Esophagus squamous epithelium (tissue), 5 donors: ENCODE measurements around the gene NOX3. TPM values are rescaled to one million over a fixed set of nuclear protein-coding genes. Genes with fewer than 3 reads are reported as not detected.

Experiments
- DNase-seq: peaks from one replicate; lab custom pipeline; 2025; lab: John Stamatoyannopoulos, UW
- H3K27ac ChIP-seq, 4 donors: fragments of 200-600 bp; sonication (generic); one replicate each; pipeline ENCODE4 v1.5.1; 2016 to 2019; ENCODE audit warnings: mild to moderate bottlenecking in 1 of 4
- H3K27me3 ChIP-seq, 4 donors: fragments of 200-600 bp; sonication (generic); 1 replicate in 3 of 4; 2 replicates in 1 of 4; pipeline versions ENCODE4 v1.5.1 to v1.6.0; 2017 to 2021; ENCODE audit warnings: antibody characterized with exemption in 1 of 4
- H3K36me3 ChIP-seq, 3 donors: fragments of 200-600 bp; sonication (generic); one replicate each; pipeline ENCODE4 v1.5.1; 2016 to 2019
- H3K4me1 ChIP-seq, 3 donors: fragments of 200-600 bp; sonication (generic); one replicate each; pipeline ENCODE4 v1.5.1; 2017 to 2019
- H3K4me3 ChIP-seq, 4 donors: fragments of 200-600 bp; sonication (generic); 1 replicate in 3 of 4; 2 replicates in 1 of 4; pipeline ENCODE4 v1.5.1; 2016 to 2019; ENCODE audit warnings: mild to moderate bottlenecking in 2 of 4, moderate library complexity in 1 of 4
- H3K9me3 ChIP-seq, 3 donors: fragments of 200-600 bp; sonication (generic); one replicate each; pipeline ENCODE4 v1.5.1; 2016 to 2019
- CTCF ChIP-seq, 6 experiments: fragments of 450-650 bp in 4 of 6; fragments of 200-600 bp in 2 of 6; sonication (generic) in 2 of 6; IDR thresholded peaks; one replicate each; pipeline ENCODE4 v1.5.1; 2016 to 2019; ENCODE audit warnings: antibody characterized with exemption in 6 of 6, mild to moderate bottlenecking in 4 of 6, moderate library complexity in 4 of 6
- POLR2A ChIP-seq, 4 donors: fragments of 450-650 bp; IDR thresholded peaks; one replicate each; pipeline ENCODE4 v1.6.1; 2017; ENCODE audit warnings: antibody characterized with exemption in 4 of 4, mild to moderate bottlenecking in 4 of 4, moderate library complexity in 3 of 4
- WGBS, 2 donors: methylation state at CpG; one replicate each; pipeline ENCODE4 v1.1.5; 2018; 5-methylcytosine and 5-hydroxymethylcytosine counted together
- intact Hi-C: fragments of 100-400 bp; cut with DNase I; formaldehyde crosslinking; loops from one replicate; pipeline ENCODE4 v1.15.0; 2022
- total RNA-seq, 4 donors: library from RNA; depleted of rRNA; stranded (reverse); fragments of >200 nt; gene quantifications; one replicate each; pipeline ENCODE4 v1.1.0, GENCODE V29; 2016
- donor health status: DM: yes; HTN: yes; CAD: no.

NOX3 gene
- total RNA-seq, 4 donors from 2014 or later, result not detected

DNA sequence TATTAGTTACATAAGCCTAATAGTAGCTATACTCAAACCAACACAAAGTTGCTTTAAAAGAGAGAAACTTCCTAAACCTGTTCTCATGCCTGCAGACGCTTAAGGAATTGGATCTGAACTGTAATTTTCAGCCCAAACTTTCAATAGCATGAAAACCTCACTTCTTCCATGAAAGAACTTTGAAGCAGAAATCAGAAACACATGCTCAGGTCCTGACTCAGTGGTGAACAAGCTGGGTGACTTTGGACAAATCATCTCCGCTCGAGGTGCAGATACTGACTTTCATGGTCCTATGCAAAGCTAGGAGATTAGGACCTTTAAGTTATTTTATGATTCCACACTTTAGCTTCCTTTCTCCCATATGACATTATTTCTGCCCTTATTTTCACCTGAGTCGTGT is 36.5 kb downstream of the NOX3 start:
- TF ChIP-seq CTCF (IDR thresholded peaks at IDR 0.05), result no peak
- TF ChIP-seq POLR2A (IDR thresholded peaks at IDR 0.05), result no peak
- Histone ChIP-seq H3K4me1 (peaks cover 0 to 19% (median 7%) of the 10 kb centered on the region in 3 donors), H3K36me3 (no peaks in the 10 kb centered on the region), H3K27me3 (no peaks in the 10 kb centered on the region), H3K27ac (no peak overlapping the region), H3K4me3 (no peak overlapping the region), H3K9me3 (no peaks in the 10 kb centered on the region)
- WGBS, 2 donors, result 85 to 92% methylated on average over 4 of the region's 4 CpGs
- intact Hi-C loops, result no loop called here
- no peak for DNase-seq

- WGBS, 2 donors, result 9 to 17% methylated on average over 8 to 9 of the region's 9 CpGs
- Histone ChIP-seq H3K27me3 (no peaks in the 10 kb centered on the region), H3K4me3 (peak overlapping the region in 1 of 4 donors; percentile 32), H3K36me3 (no peaks in the 10 kb centered on the region), H3K9me3 (no peaks in the 10 kb centered on the region), H3K27ac (peak overlapping the region in 3 of 4 donors; percentile 45 to 53 (median 47)), H3K4me1 (peaks cover 0 to 19% (median 7%) of the 10 kb centered on the region in 3 donors)
- no peak for DNase-seq
- intact Hi-C loops, result no loop called here
- TF ChIP-seq POLR2A (IDR thresholded peaks at IDR 0.05) (no peak), CTCF (IDR thresholded peaks at IDR 0.05) (no peak)
Measured at GRCh38 chr6:155418017-155418761, 37.5 kb downstream of the NOX3 start.

- Histone ChIP-seq H3K27ac (peak overlapping the region in 2 of 4 donors; percentile 14 to 47), H3K4me3 (peak overlapping the region in 1 of 4 donors; percentile 32)
Measured at GRCh38 chr6:155417454-155417853, 38.2 kb downstream of the NOX3 start.

GRCh38 chr6:155415953-155416352 is 39.7 kb downstream of the NOX3 start:
- WGBS, 2 donors, result 96% methylated on average over 3 of the region's 4 CpGs; no CpG with 5 or more reads in 1 of the 2 donors
- Histone ChIP-seq H3K9me3 (no peaks in the 10 kb centered on the region), H3K27ac (no peak overlapping the region), H3K36me3 (no peaks in the 10 kb centered on the region), H3K4me3 (no peak overlapping the region), H3K4me1 (peaks cover 0 to 19% (median 7%) of the 10 kb centered on the region in 3 donors), H3K27me3 (no peaks in the 10 kb centered on the region)
- no peak for DNase-seq
- intact Hi-C loops, result no loop called here
- TF ChIP-seq CTCF (IDR thresholded peaks at IDR 0.05) (no peak), POLR2A (IDR thresholded peaks at IDR 0.05) (no peak)

More at GRCh38 chr6:155417454-155417853, 38.2 kb downstream of the NOX3 start:
- Histone ChIP-seq H3K36me3 (no peaks in the 10 kb centered on the region), H3K27me3 (no peaks in the 10 kb centered on the region), H3K4me1 (peaks cover 0 to 19% (median 7%) of the 10 kb centered on the region in 3 donors), H3K9me3 (no peaks in the 10 kb centered on the region)
- intact Hi-C loops, result no loop called here
- DNase-seq, result no peak
- WGBS, 2 donors, result 55 to 63% methylated on average over 3 of the region's 3 CpGs
- TF ChIP-seq POLR2A (IDR thresholded peaks at IDR 0.05) (no peak), CTCF (IDR thresholded peaks at IDR 0.05) (no peak)

- Histone ChIP-seq H3K27ac (no peak overlapping the region), H3K4me1 (peaks cover 0 to 19% (median 7%) of the 10 kb centered on the region in 3 donors), H3K9me3 (no peaks in the 10 kb centered on the region), H3K4me3 (no peak overlapping the region), H3K36me3 (no peaks in the 10 kb centered on the region), H3K27me3 (no peaks in the 10 kb centered on the region)
- TF ChIP-seq CTCF (IDR thresholded peaks at IDR 0.05), result no peak
- 75 to 84% methylated on average over 2 of the region's 3 CpGs for WGBS, 2 donors
- DNase-seq, result no peak
- intact Hi-C loops, result no loop called here
Measured at GRCh38 chr6:155414049-155414448, 41.6 kb downstream of the NOX3 start.
